Measurements from ENCODE around the gene TCOF1. TPM values are rescaled to one million over a fixed set of nuclear protein-coding genes. Genes with fewer than 3 reads are reported as not detected.

TCOF1 gene
- total and polyA plus RNA-seq, 4 experiments from 2014 or later = 0.21 to 59.9 (median 42.3) TPM

DNA sequence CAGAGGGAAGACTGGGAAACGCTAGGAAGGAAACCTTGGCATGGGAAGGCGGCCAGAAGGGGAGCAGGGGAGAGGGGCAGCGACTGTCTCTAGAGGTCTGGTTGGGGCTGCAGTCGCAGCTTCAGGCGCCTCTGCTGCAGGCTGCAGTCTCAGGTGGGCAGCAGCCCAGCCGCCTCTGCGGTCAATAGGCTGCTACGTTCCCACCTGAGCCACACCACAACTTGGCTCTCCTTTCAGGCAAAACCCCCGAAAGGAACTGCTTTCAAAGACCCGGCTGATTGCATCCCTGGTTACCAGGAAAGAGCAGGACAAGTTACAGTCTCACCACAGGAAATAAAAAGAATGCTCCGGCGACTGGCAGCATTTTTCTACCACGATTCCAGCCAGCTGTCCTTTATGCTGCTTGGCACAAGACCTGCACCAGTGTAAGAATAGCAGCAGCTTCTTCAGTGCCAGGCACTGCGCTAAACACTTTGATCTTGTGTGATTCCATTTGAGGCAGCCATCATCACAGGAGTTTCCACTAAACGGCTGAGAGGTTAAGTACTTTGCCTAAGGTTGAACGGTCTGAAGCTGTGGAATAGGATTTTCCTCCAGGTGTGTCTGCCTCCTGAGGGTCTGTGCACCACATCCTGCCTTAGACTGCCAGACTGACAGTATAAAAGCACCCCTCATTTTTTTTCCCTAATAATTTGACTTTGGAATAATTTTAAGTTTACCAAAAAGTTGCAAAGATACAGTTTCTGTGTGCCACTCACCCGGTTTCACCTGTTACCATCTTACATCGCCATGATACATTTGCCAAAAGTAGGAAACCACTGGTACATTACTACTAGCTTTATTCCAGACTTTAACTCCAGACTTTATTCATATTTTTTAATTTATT lies 84.6 kb downstream of the TCOF1 start:
- H3K27me3 Mint-ChIP-seq = no peaks in the 10 kb centered on the region
- no peak overlapping the region for H3K27ac ChIP-seq (ENCODE audit: low read depth, low read length)
- peaks cover 31 to 49% of the 10 kb centered on the region in 2 donors for H3K36me3 Mint-ChIP-seq
- peaks cover 7 to 26% (median 11%) of the 10 kb centered on the region in 4 donors for H3K4me1 Mint-ChIP-seq
- ChIA-PET POLR2A (ENCODE audit: partially characterized antibody) (interaction anchor here (1.4 kb wide), 1 partner anchor 31 kb away, joined by 5 read pairs; no protein-coding TSS in a partner anchor), CTCF (ENCODE audit: partially characterized antibody) (no interaction called here)
- H3K4me1 ChIP-seq (ENCODE audit: insufficient read depth, low read length) = peaks cover 10% of the 10 kb centered on the region
- peak overlapping the region in 4 of 7 donors; percentile 18 to 60 (median 44) for H3K27ac Mint-ChIP-seq
- H3K4me3 ChIP-seq (ENCODE audit: low read length in 2 of 2) = no peak overlapping the region
- H3K36me3 ChIP-seq (ENCODE audit: insufficient read depth, low read length) = peaks cover 42% of the 10 kb centered on the region
- no peaks in the 10 kb centered on the region for H3K9me3 ChIP-seq (ENCODE audit: control insufficient read depth in 1 of 2, low read length in 2 of 2)
- H3K27me3 ChIP-seq (ENCODE audit: insufficient read depth, low read length) = no peaks in the 10 kb centered on the region
- H3K9me3 Mint-ChIP-seq = peaks cover 0 to 4% (median 0%) of the 10 kb centered on the region in 8 donors
- no peak overlapping the region for H3K4me3 Mint-ChIP-seq
- DNase-seq = no peak
- intact Hi-C loops (cut with micrococcal nuclease) = no loop called here

DNA sequence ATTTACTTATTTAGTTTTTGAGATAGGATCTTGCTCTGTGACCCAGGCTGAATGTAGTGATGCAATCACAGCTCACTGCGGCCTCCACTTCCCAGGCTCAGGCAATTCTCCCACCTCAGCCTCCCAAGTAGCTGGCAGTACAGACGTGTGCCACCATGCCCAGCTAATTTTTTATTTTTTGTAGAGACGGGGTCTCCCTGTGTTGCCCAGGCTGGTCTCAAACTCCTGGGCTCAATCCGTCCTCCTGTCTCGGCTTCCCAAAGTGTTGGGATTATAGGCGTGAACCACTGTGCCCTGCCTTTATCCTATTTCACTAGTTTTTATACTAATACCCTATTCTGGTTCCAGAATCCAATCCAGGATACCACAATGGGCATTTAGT lies 85.2 kb downstream of the TCOF1 start:
- Mint-ChIP-seq H3K27me3 (no peaks in the 10 kb centered on the region), H3K4me1 (peaks cover 7 to 31% (median 17%) of the 10 kb centered on the region in 4 donors), H3K9me3 (peaks cover 0 to 4% (median 0%) of the 10 kb centered on the region in 8 donors), H3K36me3 (peaks cover 36 to 56% of the 10 kb centered on the region in 2 donors), H3K27ac (peak overlapping the region in 1 of 7 donors; percentile 24), H3K4me3 (no peak overlapping the region)
- POLR2A ChIA-PET (ENCODE audit: partially characterized antibody) = interaction anchor here (1.4 kb wide), 1 partner anchor 32 kb away, joined by 5 read pairs; no protein-coding TSS in a partner anchor
- H3K36me3 ChIP-seq (ENCODE audit: insufficient read depth, low read length) = peaks cover 48% of the 10 kb centered on the region
- H3K9me3 ChIP-seq (ENCODE audit: control insufficient read depth in 1 of 2, low read length in 2 of 2) = no peaks in the 10 kb centered on the region
- no peak overlapping the region for H3K4me3 ChIP-seq (ENCODE audit: low read length in 2 of 2)
- no peak for DNase-seq
- intact Hi-C loops (cut with micrococcal nuclease) = no loop called here
- CTCF ChIA-PET (ENCODE audit: partially characterized antibody) = no interaction called here
- H3K27ac ChIP-seq (ENCODE audit: low read depth, low read length) = no peak overlapping the region
- H3K4me1 ChIP-seq (ENCODE audit: insufficient read depth, low read length) = peaks cover 16% of the 10 kb centered on the region
- no peaks in the 10 kb centered on the region for H3K27me3 ChIP-seq (ENCODE audit: insufficient read depth, low read length)

DNA sequence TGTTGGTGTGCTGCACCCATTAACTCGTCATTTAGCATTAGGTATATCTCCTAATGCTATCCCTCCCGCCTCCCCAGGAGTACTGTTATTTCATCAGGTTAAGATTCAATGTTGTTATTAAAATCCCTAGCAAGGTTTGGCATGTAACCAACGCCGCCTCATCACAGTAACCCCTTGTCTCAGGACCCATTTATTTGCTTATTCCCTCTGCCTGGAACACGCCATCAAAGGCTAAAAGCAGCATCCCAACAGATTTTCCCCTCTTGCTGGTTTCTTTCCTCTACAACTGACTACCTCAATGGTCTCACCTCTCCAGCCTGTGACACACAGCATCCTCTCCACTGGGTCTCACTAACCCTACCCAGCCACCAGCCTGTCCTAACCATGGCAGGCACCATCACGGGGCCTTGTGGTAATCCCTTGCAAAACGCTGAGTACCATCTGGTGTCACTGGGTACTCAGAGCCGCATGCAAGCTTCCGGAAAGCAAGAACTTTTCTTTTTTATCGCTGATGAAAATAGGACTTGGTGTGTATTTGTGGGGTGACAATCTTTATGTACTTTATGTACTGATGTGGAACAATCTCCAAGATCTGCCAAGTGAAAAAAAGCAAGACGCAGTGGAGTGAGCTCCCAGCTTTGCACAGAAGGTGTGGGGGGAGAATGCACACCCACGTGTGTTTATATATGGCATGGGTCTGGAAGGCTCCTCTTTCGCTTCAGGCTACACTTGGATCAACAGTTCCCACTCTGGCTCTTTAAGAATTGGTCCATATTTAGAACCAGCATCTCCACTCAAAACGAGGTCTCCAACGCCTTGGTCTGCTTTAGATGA lies 86.0 kb downstream of the TCOF1 start:
- peaks cover 51% of the 10 kb centered on the region for H3K36me3 ChIP-seq (ENCODE audit: insufficient read depth, low read length)
- intact Hi-C loops (cut with micrococcal nuclease) = no loop called here
- H3K4me1 Mint-ChIP-seq = peaks cover 12 to 39% (median 24%) of the 10 kb centered on the region in 4 donors
- peak overlapping the region in 3 of 7 donors; percentile 24 to 65 (median 36) for H3K27ac Mint-ChIP-seq
- ChIA-PET POLR2A (ENCODE audit: partially characterized antibody) (no interaction called here), CTCF (ENCODE audit: partially characterized antibody) (no interaction called here)
- H3K9me3 Mint-ChIP-seq = peaks cover 0 to 4% (median 0%) of the 10 kb centered on the region in 8 donors
- H3K4me3 Mint-ChIP-seq = no peak overlapping the region
- no peak overlapping the region for H3K4me3 ChIP-seq (ENCODE audit: low read length in 2 of 2)
- peaks cover 44 to 63% of the 10 kb centered on the region in 2 donors for H3K36me3 Mint-ChIP-seq
- DNase-seq = peak in 1 of 5 donors; percentile 6
- no peaks in the 10 kb centered on the region for H3K9me3 ChIP-seq (ENCODE audit: control insufficient read depth in 1 of 2, low read length in 2 of 2)
- H3K27ac ChIP-seq (ENCODE audit: low read depth, low read length) = no peak overlapping the region
- peaks cover 24% of the 10 kb centered on the region for H3K4me1 ChIP-seq (ENCODE audit: insufficient read depth, low read length)
- no peaks in the 10 kb centered on the region for H3K27me3 Mint-ChIP-seq
- H3K27me3 ChIP-seq (ENCODE audit: insufficient read depth, low read length) = no peaks in the 10 kb centered on the region

DNA sequence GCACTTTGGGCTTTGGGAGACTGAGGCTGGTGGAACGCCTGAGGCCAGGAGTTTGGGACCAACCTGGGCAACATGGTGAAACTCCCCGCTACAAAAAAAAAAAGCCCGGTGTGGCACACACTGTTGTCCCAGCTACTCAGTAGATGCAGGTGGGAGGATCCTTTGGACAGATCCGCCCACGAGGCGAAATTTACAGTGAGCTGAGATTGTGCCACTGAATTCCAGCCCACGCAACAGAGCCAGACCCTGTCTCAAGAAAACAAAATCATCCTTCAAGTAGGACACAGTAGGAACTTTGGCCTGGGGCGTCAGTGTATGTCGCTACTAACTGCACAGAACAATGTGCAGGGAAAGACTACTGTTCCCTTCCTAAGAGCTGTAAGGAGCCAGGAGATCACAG lies 87.3 kb downstream of the TCOF1 start:
- intact Hi-C loops (cut with micrococcal nuclease) = no loop called here
- no peaks in the 10 kb centered on the region for H3K27me3 Mint-ChIP-seq
- Histone ChIP-seq H3K27ac (ENCODE audit: low read depth, low read length) (no peak overlapping the region), H3K9me3 (ENCODE audit: control insufficient read depth in 1 of 2, low read length in 2 of 2) (no peaks in the 10 kb centered on the region), H3K36me3 (ENCODE audit: insufficient read depth, low read length) (peaks cover 51% of the 10 kb centered on the region), H3K4me1 (ENCODE audit: insufficient read depth, low read length) (peaks cover 28% of the 10 kb centered on the region), H3K4me3 (ENCODE audit: low read length in 2 of 2) (no peak overlapping the region), H3K27me3 (ENCODE audit: insufficient read depth, low read length) (no peaks in the 10 kb centered on the region)
- no peak overlapping the region for H3K4me3 Mint-ChIP-seq
- CTCF ChIA-PET (ENCODE audit: partially characterized antibody) = interaction anchor here (1.2 to 1.4 kb wide), 2 partner anchors 9 to 12 kb away, joined by 3 to 4 read pairs; no protein-coding TSS in a partner anchor
- POLR2A ChIA-PET (ENCODE audit: partially characterized antibody) = interaction anchor here (0.6 kb wide), 1 partner anchor 23 kb away, joined by 3 read pairs; no protein-coding TSS in a partner anchor
- H3K27ac Mint-ChIP-seq = peak overlapping the region in 1 of 7 donors; percentile 74
- peaks cover 0 to 4% (median 0%) of the 10 kb centered on the region in 8 donors for H3K9me3 Mint-ChIP-seq
- peaks cover 17 to 49% (median 33%) of the 10 kb centered on the region in 4 donors for H3K4me1 Mint-ChIP-seq
- no peak for DNase-seq
- peaks cover 51 to 76% of the 10 kb centered on the region in 2 donors for H3K36me3 Mint-ChIP-seq

DNA sequence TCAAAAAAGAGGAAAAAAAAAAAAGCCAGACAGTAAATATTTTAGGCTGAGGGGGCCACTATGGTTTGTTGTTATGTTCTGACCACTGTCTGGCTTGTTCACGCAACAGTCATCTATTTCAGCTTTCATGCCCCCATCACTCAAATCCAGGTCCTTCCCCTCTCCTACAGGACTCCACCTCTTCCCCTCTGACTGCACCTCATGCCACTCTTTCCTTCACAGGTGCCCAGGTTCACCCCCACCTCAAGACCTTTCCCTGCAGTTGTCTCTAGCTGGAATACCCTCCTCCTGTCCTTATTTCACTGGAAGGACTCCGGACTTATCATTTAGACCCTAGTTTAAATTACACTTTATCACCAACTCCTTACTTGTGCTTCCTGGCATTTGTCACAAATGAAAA lies 88.6 kb downstream of the TCOF1 start:
- no peaks in the 10 kb centered on the region for H3K9me3 ChIP-seq (ENCODE audit: control insufficient read depth in 1 of 2, low read length in 2 of 2)
- Mint-ChIP-seq H3K4me1 (peaks cover 19 to 53% (median 37%) of the 10 kb centered on the region in 4 donors), H3K9me3 (peaks cover 0 to 4% (median 0%) of the 10 kb centered on the region in 8 donors), H3K27me3 (no peaks in the 10 kb centered on the region), H3K4me3 (peak overlapping the region in 1 of 8 donors; percentile 52), H3K27ac (peak overlapping the region in 5 of 7 donors; percentile 42 to 100 (median 61)), H3K36me3 (peaks cover 51 to 76% of the 10 kb centered on the region in 2 donors)
- ChIA-PET CTCF (ENCODE audit: partially characterized antibody) (interaction anchor here (1.2 to 1.6 kb wide), 3 partner anchors 10 to 12 kb away, joined by 3 to 4 read pairs (median 3); no protein-coding TSS in a partner anchor), POLR2A (ENCODE audit: partially characterized antibody) (interaction anchor here (0.7 to 1.8 kb wide), 3 partner anchors 33 to 308 kb away, joined by 3 to 4 read pairs (median 3); partner anchors contain the start of gene CD74)
- no peaks in the 10 kb centered on the region for H3K27me3 ChIP-seq (ENCODE audit: insufficient read depth, low read length)
- H3K4me3 ChIP-seq (ENCODE audit: low read length in 2 of 2) = no peak overlapping the region
- DNase-seq = no peak
- peak overlapping the region; percentile 27 for H3K27ac ChIP-seq (ENCODE audit: low read depth, low read length)
- peaks cover 51% of the 10 kb centered on the region for H3K36me3 ChIP-seq (ENCODE audit: insufficient read depth, low read length)
- intact Hi-C loops (cut with micrococcal nuclease) = no loop called here
- H3K4me1 ChIP-seq (ENCODE audit: insufficient read depth, low read length) = peaks cover 28% of the 10 kb centered on the region

DNA sequence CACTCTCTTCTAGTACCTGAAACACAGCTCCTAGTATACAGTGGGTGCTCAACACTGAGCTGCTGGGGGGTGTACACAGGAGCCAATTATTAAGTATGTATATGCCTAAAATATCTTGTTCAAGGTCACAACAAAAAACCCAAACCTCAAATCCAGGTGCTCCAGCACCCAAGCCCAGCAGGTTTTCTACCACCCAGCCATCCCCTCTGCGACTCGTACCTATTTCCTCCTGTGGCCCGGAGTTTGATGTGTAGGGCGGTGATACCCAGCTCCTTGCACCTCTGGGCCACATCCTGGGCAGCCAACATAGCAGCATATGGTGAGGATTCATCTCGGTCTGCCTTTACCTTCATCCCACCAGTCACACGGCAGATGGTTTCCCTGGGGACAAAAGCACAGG lies 89.1 kb downstream of the TCOF1 start:
- ChIA-PET POLR2A (ENCODE audit: partially characterized antibody) (interaction anchor here (1.8 kb wide), 1 partner anchor 34 kb away, joined by 4 read pairs; the partner anchor contains the start of gene CD74), CTCF (ENCODE audit: partially characterized antibody) (interaction anchor here (1.0 to 1.6 kb wide), 2 partner anchors 10 to 12 kb away, joined by 3 read pairs; no protein-coding TSS in a partner anchor)
- Mint-ChIP-seq H3K9me3 (peaks cover 0 to 2% (median 0%) of the 10 kb centered on the region in 8 donors), H3K36me3 (peaks cover 51 to 72% of the 10 kb centered on the region in 2 donors), H3K4me3 (no peak overlapping the region), H3K4me1 (peaks cover 19 to 53% (median 37%) of the 10 kb centered on the region in 4 donors), H3K27ac (peak overlapping the region in 5 of 7 donors; percentile 48 to 100 (median 65)), H3K27me3 (no peaks in the 10 kb centered on the region)
- H3K4me3 ChIP-seq (ENCODE audit: low read length in 2 of 2) = no peak overlapping the region
- H3K9me3 ChIP-seq (ENCODE audit: control insufficient read depth in 1 of 2, low read length in 2 of 2) = no peaks in the 10 kb centered on the region
- intact Hi-C loops (cut with micrococcal nuclease) = no loop called here
- H3K27me3 ChIP-seq (ENCODE audit: insufficient read depth, low read length) = no peaks in the 10 kb centered on the region
- peaks cover 28% of the 10 kb centered on the region for H3K4me1 ChIP-seq (ENCODE audit: insufficient read depth, low read length)
- no peak for DNase-seq
- H3K36me3 ChIP-seq (ENCODE audit: insufficient read depth, low read length) = peaks cover 51% of the 10 kb centered on the region
- peak overlapping the region; percentile 27 for H3K27ac ChIP-seq (ENCODE audit: low read depth, low read length)

All from CD4-positive, alpha-beta memory T cell (primary cell).